IPS-18a (cell line): ENCODE measurements around the gene BNIP1.
"Not testable (repeated sequence)": the region's sequence is repeated elsewhere in the genome, so short reads cannot be mapped to it uniquely, and the experiment has no call there.

Source experiments
- H3K27ac ChIP-seq: one replicate; pipeline ENCODE4 v1.5.1; 2013; ENCODE audit warnings: low read length
- H3K27me3 ChIP-seq: one replicate; pipeline ENCODE4 v1.6.1; 2013; ENCODE audit warnings: mild to moderate bottlenecking, low read length; ENCODE audit not compliant: control insufficient read depth, insufficient read depth
- H3K36me3 ChIP-seq: one replicate; pipeline ENCODE4 v1.6.1; 2013; ENCODE audit warnings: low read depth, low read length; ENCODE audit not compliant: control insufficient read depth
- H3K4me1 ChIP-seq: one replicate; pipeline ENCODE4 v1.6.1; 2013; ENCODE audit warnings: low read depth, low read length; ENCODE audit not compliant: control insufficient read depth
- H3K4me3 ChIP-seq: one replicate; pipeline ENCODE4 v1.5.1; 2013; ENCODE audit warnings: low read length
- H3K9ac ChIP-seq: one replicate; pipeline ENCODE4 v1.6.1; 2013; ENCODE audit warnings: mild to moderate bottlenecking, low read length, moderate library complexity
- H3K9me3 ChIP-seq: one replicate; pipeline ENCODE4 v1.6.1; 2013; ENCODE audit warnings: low read depth, low read length; ENCODE audit not compliant: control insufficient read depth

Gene BNIP1

DNA sequence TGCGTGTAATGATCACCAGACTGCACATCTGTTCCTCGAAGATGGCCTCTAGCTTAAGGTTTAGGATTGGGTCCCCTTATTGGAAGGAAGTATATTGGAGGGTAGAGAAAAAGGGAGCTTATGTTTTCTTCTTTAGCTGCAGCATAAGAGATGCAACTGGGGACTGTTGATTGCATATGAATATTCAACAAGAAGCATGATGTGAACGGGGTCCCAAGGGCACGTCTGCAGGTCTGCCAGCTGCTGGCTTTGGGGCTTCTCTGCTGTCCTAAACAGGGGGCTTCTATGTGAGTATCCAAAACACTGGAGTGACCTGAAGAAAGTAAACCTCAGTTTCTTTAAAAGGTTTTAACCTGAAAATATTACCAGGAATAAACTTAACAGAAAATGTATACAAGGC is 3.6 kb upstream of the BNIP1 start:
- H3K9ac ChIP-seq, result no peak overlapping the region
- H3K27ac ChIP-seq, result no peak overlapping the region
- no peaks in the 10 kb centered on the region for H3K36me3 ChIP-seq
- no peaks in the 10 kb centered on the region for H3K9me3 ChIP-seq
- peaks cover 22% of the 10 kb centered on the region for H3K4me1 ChIP-seq
- H3K4me3 ChIP-seq, result no peak overlapping the region
- no peaks in the 10 kb centered on the region for H3K27me3 ChIP-seq

DNA sequence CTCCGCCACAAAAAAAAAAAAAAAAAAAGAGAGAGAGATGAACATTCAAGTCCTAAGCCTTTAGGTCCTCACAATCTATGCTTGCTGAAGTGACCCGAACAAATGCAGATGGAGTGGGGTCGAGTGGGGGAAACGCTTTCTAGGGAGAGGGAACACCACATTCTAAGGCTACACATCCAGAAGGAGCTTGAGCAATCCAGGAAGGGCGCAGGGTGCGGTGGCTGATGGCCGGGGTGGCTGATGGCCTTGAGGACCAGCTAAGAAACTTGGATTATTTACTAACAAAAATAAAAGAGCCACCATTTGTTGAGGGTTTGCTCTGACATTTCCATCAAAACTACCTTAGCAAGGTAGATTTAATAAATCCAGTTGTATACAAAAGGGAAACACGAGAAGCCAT is 764 bp upstream of the BNIP1 start:
- H3K27ac ChIP-seq, result no peak overlapping the region
- no peak overlapping the region for H3K4me3 ChIP-seq
- peaks cover 3% of the 10 kb centered on the region for H3K36me3 ChIP-seq
- no peaks in the 10 kb centered on the region for H3K9me3 ChIP-seq
- H3K4me1 ChIP-seq, result peaks cover 16% of the 10 kb centered on the region
- H3K9ac ChIP-seq, result no peak overlapping the region
- H3K27me3 ChIP-seq, result no peaks in the 10 kb centered on the region

DNA sequence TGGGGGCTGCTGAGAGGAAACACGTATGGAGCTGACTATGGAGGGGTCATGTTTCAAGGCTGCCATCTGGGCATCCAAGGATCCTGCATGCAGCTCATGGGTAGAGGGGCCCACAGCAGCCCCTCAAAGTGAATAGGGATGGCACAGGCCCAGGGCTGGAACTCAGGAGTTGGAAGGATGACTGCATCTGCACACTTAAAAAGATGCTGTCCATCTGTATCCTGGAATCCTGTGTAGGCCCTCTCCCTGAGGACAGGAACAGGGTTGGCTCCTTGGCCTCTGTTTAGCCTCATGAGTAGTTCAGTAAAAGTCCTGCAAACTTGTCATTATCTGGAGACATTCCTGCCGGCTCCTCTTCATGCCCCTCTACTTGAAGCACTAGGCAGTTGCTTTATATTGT is 4.0 kb downstream of the BNIP1 start:
- Histone ChIP-seq H3K4me1 (no peaks in the 10 kb centered on the region), H3K9ac (no peak overlapping the region), H3K36me3 (peaks cover 3% of the 10 kb centered on the region), H3K4me3 (no peak overlapping the region), H3K9me3 (no peaks in the 10 kb centered on the region), H3K27me3 (no peaks in the 10 kb centered on the region), H3K27ac (no peak overlapping the region)

DNA sequence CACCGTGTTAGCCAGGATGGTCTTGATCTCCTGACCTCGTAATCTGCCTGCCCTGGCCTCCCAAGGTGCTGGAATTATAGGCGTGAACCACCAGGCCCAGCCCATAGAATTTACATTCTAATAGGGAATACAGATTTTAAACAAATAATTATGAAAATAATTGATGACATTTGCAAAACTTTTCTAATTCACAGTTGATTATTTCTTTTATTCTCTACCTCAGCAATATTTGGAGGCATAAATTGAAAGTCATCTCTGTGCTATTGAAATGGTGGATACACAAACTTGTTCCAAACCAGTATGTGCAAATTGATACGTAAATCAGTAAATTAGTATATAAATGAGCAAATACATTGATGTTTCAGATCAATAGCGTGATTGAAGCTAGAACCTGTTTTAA is 8.2 kb downstream of the BNIP1 start:
- Histone ChIP-seq H3K9ac (no peak overlapping the region), H3K27ac (no peak overlapping the region), H3K9me3 (no peaks in the 10 kb centered on the region), H3K36me3 (peaks cover 5% of the 10 kb centered on the region), H3K4me1 (no peaks in the 10 kb centered on the region), H3K4me3 (no peak overlapping the region), H3K27me3 (no peaks in the 10 kb centered on the region)

DNA sequence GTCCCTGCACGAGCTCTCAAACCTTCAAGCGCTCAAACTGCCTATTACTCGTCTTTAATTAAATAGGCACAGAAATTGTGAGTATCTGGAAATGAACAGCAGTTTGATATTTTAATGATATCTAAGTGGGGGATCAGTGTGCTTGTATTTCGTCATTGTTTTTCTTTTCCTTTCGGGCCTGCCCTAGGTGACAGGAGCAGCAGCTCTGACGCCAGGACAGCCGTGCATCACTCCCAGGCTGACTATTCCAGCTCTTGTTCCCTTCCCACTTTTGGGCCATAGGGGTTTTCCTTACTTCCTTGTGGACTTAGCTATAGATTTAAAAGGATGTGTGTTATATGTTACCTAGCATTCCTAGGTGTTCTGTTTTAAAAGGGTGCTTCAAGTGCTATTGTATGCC is 9.5 kb downstream of the BNIP1 start:
- no peak overlapping the region for H3K9ac ChIP-seq
- no peak overlapping the region for H3K27ac ChIP-seq
- no peaks in the 10 kb centered on the region for H3K27me3 ChIP-seq
- H3K9me3 ChIP-seq, result no peaks in the 10 kb centered on the region
- H3K36me3 ChIP-seq, result peaks cover 5% of the 10 kb centered on the region
- H3K4me1 ChIP-seq, result no peaks in the 10 kb centered on the region
- no peak overlapping the region for H3K4me3 ChIP-seq

DNA sequence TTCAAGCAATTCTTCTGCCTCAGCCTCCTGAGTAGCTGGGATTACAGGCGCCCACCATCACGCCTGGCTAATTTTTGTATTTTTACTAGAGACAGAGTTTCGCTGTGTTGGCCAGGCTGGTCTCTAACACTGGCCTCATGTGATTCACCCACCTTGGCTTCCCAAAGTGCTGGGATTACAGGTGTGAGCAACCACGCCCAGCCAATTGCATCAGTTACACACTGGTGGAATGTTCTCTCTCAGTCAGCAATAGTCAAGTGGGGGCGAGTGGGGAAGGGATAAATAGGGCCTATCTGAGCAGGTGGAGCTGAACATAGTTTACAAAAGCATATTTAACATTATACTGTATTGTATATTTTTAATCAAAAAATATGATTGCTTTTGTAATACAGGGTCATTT is 10.3 kb downstream of the BNIP1 start:
- not testable (repeated sequence) for H3K4me3 ChIP-seq, H3K9ac ChIP-seq, H3K27me3 ChIP-seq, H3K27ac ChIP-seq, H3K4me1 ChIP-seq, H3K9me3 ChIP-seq, H3K36me3 ChIP-seq

DNA sequence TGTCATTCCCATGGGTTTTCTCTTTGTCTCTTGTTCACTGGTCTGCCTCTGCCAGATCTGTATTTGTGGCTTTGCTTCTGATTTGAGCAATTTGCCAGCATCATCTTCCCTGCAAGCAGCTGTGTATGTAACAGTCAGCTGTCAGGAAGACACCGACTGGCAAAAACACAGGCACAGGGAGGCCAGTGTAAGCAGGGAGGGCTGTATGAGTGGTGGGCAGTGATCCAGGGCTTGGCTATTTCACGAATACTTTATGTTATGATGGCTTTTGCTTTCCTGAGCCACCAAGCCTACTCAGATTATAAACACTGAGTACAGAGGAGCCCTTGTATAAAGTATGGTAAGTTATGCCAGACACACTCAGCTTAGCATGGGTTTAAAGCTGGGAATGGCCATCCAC is 11.6 kb downstream of the BNIP1 start:
- Histone ChIP-seq H3K9ac (no peak overlapping the region), H3K4me1 (no peaks in the 10 kb centered on the region), H3K4me3 (no peak overlapping the region), H3K9me3 (no peaks in the 10 kb centered on the region), H3K27ac (no peak overlapping the region), H3K27me3 (no peaks in the 10 kb centered on the region), H3K36me3 (peaks cover 5% of the 10 kb centered on the region)

DNA sequence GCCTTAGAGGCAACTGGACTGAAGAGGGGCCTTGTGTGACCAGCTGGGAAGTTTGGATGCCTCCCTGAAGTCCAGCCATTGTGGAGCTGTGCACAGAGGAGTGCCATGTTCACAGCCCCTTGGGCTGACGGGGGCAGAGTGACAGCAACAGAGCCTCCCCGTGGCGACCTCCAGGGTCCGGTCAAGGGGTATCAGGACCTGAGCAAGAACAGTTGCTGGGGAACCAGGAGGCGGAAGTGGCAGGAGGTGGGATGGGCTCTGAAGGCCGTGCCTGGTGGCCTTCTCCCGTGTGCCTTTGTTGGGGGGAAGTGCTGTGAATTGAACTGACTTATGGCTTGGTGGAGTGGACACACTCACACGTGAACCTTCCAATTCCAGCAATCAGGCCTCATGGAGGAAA is 14.0 kb downstream of the BNIP1 start:
- Histone ChIP-seq H3K27me3 (no peaks in the 10 kb centered on the region), H3K9ac (no peak overlapping the region), H3K36me3 (peaks cover 9% of the 10 kb centered on the region), H3K4me3 (no peak overlapping the region), H3K9me3 (no peaks in the 10 kb centered on the region), H3K4me1 (no peaks in the 10 kb centered on the region), H3K27ac (no peak overlapping the region)

DNA sequence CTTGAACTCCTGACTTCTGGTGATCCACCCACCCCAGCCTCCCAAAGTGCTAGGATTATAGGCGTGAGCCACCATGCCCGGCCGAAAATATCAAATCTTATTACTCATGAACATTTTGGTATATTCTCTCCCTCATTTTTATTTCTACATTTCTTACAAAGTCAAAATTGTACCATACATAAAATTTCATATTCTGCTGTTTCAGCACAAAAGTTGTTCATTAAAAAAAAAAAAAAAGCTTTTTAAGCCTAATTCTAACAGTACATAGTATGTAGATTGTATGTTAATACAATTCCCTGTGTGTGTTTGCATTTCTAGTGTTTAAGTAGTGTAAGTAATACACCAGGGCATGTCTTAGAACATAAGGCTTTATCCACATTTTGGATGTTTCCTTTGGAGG is 14.9 kb downstream of the BNIP1 start:
- Histone ChIP-seq H3K4me1 (no peaks in the 10 kb centered on the region), H3K27ac (no peak overlapping the region), H3K36me3 (peaks cover 9% of the 10 kb centered on the region), H3K9me3 (no peaks in the 10 kb centered on the region), H3K9ac (no peak overlapping the region), H3K4me3 (no peak overlapping the region), H3K27me3 (no peaks in the 10 kb centered on the region)

DNA sequence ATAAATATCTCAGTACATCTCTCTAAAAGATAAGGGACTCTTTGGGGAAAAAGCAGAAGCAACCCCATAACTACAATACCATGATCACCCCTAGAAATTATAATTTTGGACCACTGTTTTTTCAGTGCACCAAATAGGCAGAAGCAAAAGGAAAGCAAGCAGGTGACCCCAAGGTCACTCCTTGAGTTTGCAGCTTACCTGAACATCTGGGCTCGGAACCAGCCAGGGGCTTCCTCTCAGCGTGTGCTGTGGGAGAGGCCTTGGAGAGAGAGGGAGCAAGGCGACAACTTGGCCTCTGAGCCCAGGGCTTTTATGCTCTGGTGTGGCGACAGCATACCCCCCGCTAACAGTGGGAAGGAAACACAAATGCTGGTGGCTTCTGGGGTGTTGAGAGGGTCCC is 16.8 kb downstream of the BNIP1 start:
- no peak overlapping the region for H3K27ac ChIP-seq
- H3K9ac ChIP-seq, result no peak overlapping the region
- no peak overlapping the region for H3K4me3 ChIP-seq
- H3K36me3 ChIP-seq, result peaks cover 5% of the 10 kb centered on the region
- no peaks in the 10 kb centered on the region for H3K4me1 ChIP-seq
- H3K27me3 ChIP-seq, result no peaks in the 10 kb centered on the region
- no peaks in the 10 kb centered on the region for H3K9me3 ChIP-seq

DNA sequence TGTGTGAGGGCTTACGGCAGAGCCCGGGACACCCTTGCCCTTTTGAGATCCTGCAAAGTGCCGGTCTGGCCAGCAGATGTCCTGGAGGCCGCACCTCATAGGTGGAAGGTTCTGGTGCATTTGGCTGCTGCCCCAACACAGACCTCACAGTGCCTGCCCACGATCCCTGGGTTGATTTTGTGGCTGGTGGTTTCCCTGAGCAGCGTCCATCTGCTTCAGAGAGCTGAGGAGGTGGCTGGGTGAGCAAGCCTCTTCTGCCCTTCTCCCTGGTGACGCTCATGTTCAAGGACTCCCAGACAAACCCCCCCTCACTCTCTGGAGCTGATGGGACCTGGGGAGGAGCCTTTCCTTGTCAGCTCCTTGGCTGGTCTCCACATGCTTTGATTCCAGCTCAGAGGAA is 18.9 kb downstream of the BNIP1 start:
- no peaks in the 10 kb centered on the region for H3K4me1 ChIP-seq
- no peak overlapping the region for H3K4me3 ChIP-seq
- no peaks in the 10 kb centered on the region for H3K9me3 ChIP-seq
- H3K27ac ChIP-seq, result no peak overlapping the region
- peaks cover 5% of the 10 kb centered on the region for H3K36me3 ChIP-seq
- no peaks in the 10 kb centered on the region for H3K27me3 ChIP-seq
- H3K9ac ChIP-seq, result no peak overlapping the region

DNA sequence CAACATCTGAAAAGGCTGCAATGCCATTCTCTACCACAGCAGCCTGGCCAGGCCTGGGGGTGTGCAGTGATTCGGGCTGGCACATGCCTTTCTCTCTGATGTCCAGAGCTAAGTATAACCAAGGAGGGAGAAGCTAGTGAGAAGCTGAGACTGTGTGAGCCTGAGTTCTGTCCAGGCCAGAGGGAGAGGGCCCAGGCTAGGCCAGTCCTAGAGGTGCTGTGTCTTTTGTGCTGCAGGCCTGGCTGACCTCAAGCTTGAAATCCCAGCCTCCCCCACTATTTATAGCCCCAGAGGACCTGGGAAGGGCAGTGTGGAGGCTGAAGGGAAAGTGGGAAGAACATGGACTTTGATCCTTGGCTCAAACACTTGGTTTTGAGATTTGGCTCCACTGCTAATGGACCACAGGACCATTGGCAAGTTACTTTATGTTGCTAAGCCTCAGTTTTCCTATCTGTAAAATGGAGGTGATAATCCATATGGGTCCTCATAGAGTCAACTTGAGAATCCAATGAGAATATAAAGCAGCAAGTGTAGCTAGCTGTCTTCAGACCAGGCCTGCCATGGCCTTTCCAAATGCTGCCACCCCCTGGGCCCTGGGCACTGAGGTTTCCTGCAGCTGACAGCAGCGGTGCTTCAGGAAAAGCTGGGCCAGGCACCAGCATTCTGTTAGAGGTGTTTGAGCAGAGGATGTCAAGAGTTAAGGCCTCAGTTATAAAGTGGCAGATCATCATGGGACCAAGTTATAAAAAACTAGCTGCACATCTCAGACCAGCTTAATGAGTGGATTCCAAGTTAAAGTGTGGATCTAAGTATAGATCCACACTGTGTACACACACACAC is 21.1 kb downstream of the BNIP1 start:
- no peaks in the 10 kb centered on the region for H3K9me3 ChIP-seq
- H3K27ac ChIP-seq, result no peak overlapping the region
- H3K4me3 ChIP-seq, result no peak overlapping the region
- no peaks in the 10 kb centered on the region for H3K4me1 ChIP-seq
- peaks cover 5% of the 10 kb centered on the region for H3K36me3 ChIP-seq
- no peaks in the 10 kb centered on the region for H3K27me3 ChIP-seq
- no peak overlapping the region for H3K9ac ChIP-seq
